IMR-90 (cell line): ENCODE results near the gene PET100. TPM values are rescaled to one million over a fixed set of nuclear protein-coding genes. Genes with fewer than 3 reads are reported as not detected.

ENCODE experiments used
- ATAC-seq: fragments of 200-7000 bp; cut with Tn5 transposase; 2 replicates; pipeline ENCODE4 v1.9.1; 2020; ENCODE audit warnings: low read depth, mild to moderate bottlenecking, moderate library complexity
- BruUV-seq: library from RNA; stranded (reverse); fragments of 400-500 nt; replicated peaks from 2 replicates; lab custom pipeline; 2021; lab: Mats Ljungman, UMichigan
- CTCF ChIA-PET: fragments of 300-600 bp; formaldehyde crosslinking; extraction: SDS; loops from one replicate; lab custom pipeline; 2021; ENCODE audit warnings: antibody characterized with exemption; lab: Yijun Ruan, JAX
- POLR2A ChIA-PET: fragments of 300-600 bp; sonication (Branson Sonifier 250); formaldehyde crosslinking; loops from one replicate; lab custom pipeline; 2022; ENCODE audit warnings: antibody characterized with exemption; ENCODE audit not compliant: unreplicated experiment; lab: Charles Lee
- DNase-seq: peaks from one replicate; pipeline ENCODE4 v3.0.0; 2013
- H2AFZ ChIP-seq: replicated peaks from 2 replicates; pipeline ENCODE3; 2013; ENCODE audit warnings: low read length, mild to moderate bottlenecking; ENCODE audit not compliant: poor library complexity
- H2AK5ac ChIP-seq: 2 replicates; pipeline ENCODE4 v1.6.1; 2013; ENCODE audit warnings: low read depth, low read length, inconsistent platforms
- H2AK9ac ChIP-seq: replicated peaks from 2 replicates; pipeline ENCODE3; 2013; ENCODE audit warnings: mild to moderate bottlenecking, low read depth, low read length, moderate library complexity; ENCODE audit not compliant: poor library complexity
- H2BK120ac ChIP-seq: 2 replicates; pipeline ENCODE4 v1.6.1; 2013; ENCODE audit warnings: low read depth, low read length, inconsistent platforms
- H2BK15ac ChIP-seq: 3 replicates; pipeline ENCODE4 v1.6.1; 2013; ENCODE audit warnings: low read depth, low read length, inconsistent platforms
- H2BK20ac ChIP-seq: 2 replicates; pipeline ENCODE4 v1.6.1; 2013; ENCODE audit warnings: low read depth, mild to moderate bottlenecking, inconsistent platforms, low read length, moderate library complexity
- H2BK5ac ChIP-seq: 2 replicates; pipeline ENCODE4 v1.6.1; 2013; ENCODE audit warnings: mild to moderate bottlenecking, low read depth, low read length, inconsistent platforms; ENCODE audit not compliant: poor library complexity, severe bottlenecking
- H3K14ac ChIP-seq: replicated peaks from 2 replicates; pipeline ENCODE4 v1.6.1; 2013; ENCODE audit warnings: low read depth, low read length, inconsistent platforms
- H3K18ac ChIP-seq: 2 replicates; pipeline ENCODE4 v1.6.1; 2013; ENCODE audit warnings: low read depth, low read length, control low read depth
- H3K23ac ChIP-seq: 2 replicates; pipeline ENCODE4 v1.6.1; 2013; ENCODE audit warnings: low read depth, low read length, inconsistent platforms
- H3K27ac ChIP-seq: 2 replicates; pipeline ENCODE4 v1.5.1; 2013; ENCODE audit warnings: mild to moderate bottlenecking, control low read depth, low read length; ENCODE audit not compliant: insufficient read depth
- H3K27me3 ChIP-seq: 2 replicates; pipeline ENCODE4 v1.6.1; 2013; ENCODE audit warnings: low read length; ENCODE audit not compliant: control insufficient read depth, insufficient read depth
- H3K36me3 ChIP-seq: 2 replicates; pipeline ENCODE4 v1.6.1; 2013; ENCODE audit warnings: low read length, mixed read lengths; ENCODE audit not compliant: control insufficient read depth, insufficient read depth
- H3K4ac ChIP-seq: 2 replicates; pipeline ENCODE4 v1.6.1; 2013; ENCODE audit warnings: low read depth, low read length, inconsistent platforms
- H3K4me1 ChIP-seq: 2 replicates; pipeline ENCODE4 v1.6.1; 2013; ENCODE audit warnings: low read length, mixed read lengths; ENCODE audit not compliant: control insufficient read depth, insufficient read depth
- H3K4me2 ChIP-seq: 2 replicates; pipeline ENCODE4 v1.6.1; 2013; ENCODE audit warnings: low read depth, mild to moderate bottlenecking, control low read depth, low read length, moderate library complexity
- H3K4me3 ChIP-seq: 2 replicates; pipeline ENCODE4 v1.5.1; 2013; ENCODE audit warnings: low read depth, mild to moderate bottlenecking, control low read depth, low read length, moderate library complexity; ENCODE audit not compliant: insufficient read depth
- H3K56ac ChIP-seq: 2 replicates; pipeline ENCODE4 v1.6.1; 2013; ENCODE audit warnings: low read length, inconsistent platforms; ENCODE audit not compliant: insufficient read depth; ENCODE audit errors: extremely low read depth
- H3K79me1 ChIP-seq, 2 experiments: 2 replicates each; pipeline ENCODE4 v1.6.1; 2013; ENCODE audit warnings: low read length in 2 of 2, inconsistent platforms in 1 of 2, low read depth in 1 of 2
- H3K9ac ChIP-seq: 2 replicates; pipeline ENCODE4 v1.6.1; 2013; ENCODE audit warnings: low read depth, low read length, control low read depth
- H3K9me1 ChIP-seq: 2 replicates; pipeline ENCODE4 v1.6.1; 2013; ENCODE audit warnings: low read length, inconsistent platforms; ENCODE audit not compliant: insufficient read depth
- H3K9me3 ChIP-seq: 2 replicates; pipeline ENCODE4 v1.6.1; 2013; ENCODE audit warnings: low read length; ENCODE audit not compliant: control insufficient read depth, insufficient read depth
- H4K20me1 ChIP-seq: 2 replicates; pipeline ENCODE4 v1.6.1; 2013; ENCODE audit warnings: low read length, inconsistent platforms; ENCODE audit not compliant: insufficient read depth
- H4K5ac ChIP-seq: 2 replicates; pipeline ENCODE4 v1.6.1; 2013; ENCODE audit warnings: mild to moderate bottlenecking, low read depth, low read length, control low read depth
- H4K8ac ChIP-seq, 2 experiments: 2 replicates each; pipeline ENCODE4 v1.6.1; 2013; ENCODE audit warnings: low read depth in 2 of 2, low read length in 2 of 2, control low read depth in 1 of 2, inconsistent platforms in 1 of 2
- H4K91ac ChIP-seq: 2 replicates; pipeline ENCODE4 v1.6.1; 2013; ENCODE audit warnings: low read depth, low read length, inconsistent platforms; ENCODE audit not compliant: insufficient read depth
- BHLHE40 ChIP-seq: fragments of 150-350 bp; IDR thresholded peaks from 2 replicates; pipeline ENCODE4 v1.6.1; 2016; ENCODE audit warnings: mild to moderate bottlenecking, low read depth, low read length
- CEBPB ChIP-seq: IDR thresholded peaks from 2 replicates; pipeline ENCODE4 v1.6.1; 2012; ENCODE audit warnings: low read depth, low read length, improper control_type of control experiment
- CHD1 ChIP-seq: IDR thresholded peaks from 2 replicates; pipeline ENCODE4 v1.6.1; 2012; ENCODE audit warnings: low read depth, low read length, improper control_type of control experiment
- CTCF ChIP-seq: conservative IDR thresholded peaks from 2 replicates; pipeline ENCODE4 v1.5.1; 2012; ENCODE audit warnings: mild to moderate bottlenecking, low read depth, low read length, improper control_type of control experiment
- ELK1 ChIP-seq: fragments of 150-350 bp; IDR thresholded peaks from 2 replicates; pipeline ENCODE4 v1.6.1; 2016; ENCODE audit warnings: low read depth, mild to moderate bottlenecking, low read length, moderate library complexity, borderline replicate concordance
- FOS ChIP-seq: fragments of 150-350 bp; IDR thresholded peaks from 2 replicates; pipeline ENCODE4 v1.6.1; 2016; ENCODE audit warnings: low read depth, low read length
- MAFK ChIP-seq: IDR thresholded peaks from 2 replicates; pipeline ENCODE4 v1.6.1; 2012; ENCODE audit warnings: low read depth, low read length, improper control_type of control experiment
- MAZ ChIP-seq: IDR thresholded peaks from 2 replicates; pipeline ENCODE4 v1.6.1; 2012; ENCODE audit warnings: low read depth, mild to moderate bottlenecking, low read length, improper control_type of control experiment, moderate library complexity, borderline replicate concordance
- MXI1 ChIP-seq: IDR thresholded peaks from 2 replicates; pipeline ENCODE4 v1.6.1; 2012; ENCODE audit warnings: low read depth, mild to moderate bottlenecking, low read length, moderate library complexity, borderline replicate concordance
- NFE2L2 ChIP-seq: fragments of 150-350 bp; IDR thresholded peaks from 2 replicates; pipeline ENCODE4 v1.6.1; 2016; ENCODE audit warnings: low read depth, mild to moderate bottlenecking, low read length
- POLR2A ChIP-seq: IDR thresholded peaks from 2 replicates; pipeline ENCODE4 v1.6.1; 2012; ENCODE audit warnings: mild to moderate bottlenecking, low read depth, low read length
- RAD21 ChIP-seq: IDR thresholded peaks from 2 replicates; pipeline ENCODE4 v1.6.1; 2012; ENCODE audit warnings: low read length, improper control_type of control experiment
- RCOR1 ChIP-seq: IDR thresholded peaks from 2 replicates; pipeline ENCODE4 v1.6.1; 2012; ENCODE audit warnings: mild to moderate bottlenecking, low read length, improper control_type of control experiment; ENCODE audit not compliant: insufficient replicate concordance
- RFX5 ChIP-seq: IDR thresholded peaks from 2 replicates; pipeline ENCODE4 v1.8.0; 2012; ENCODE audit warnings: low read depth, mild to moderate bottlenecking, low read length, moderate library complexity
- SMC3 ChIP-seq: fragments of 150-350 bp; IDR thresholded peaks from 2 replicates; pipeline ENCODE4 v1.6.1; 2016; ENCODE audit warnings: low read depth, mild to moderate bottlenecking, antibody characterized with exemption, low read length, moderate library complexity
- USF2 ChIP-seq: fragments of 150-350 bp; IDR thresholded peaks from 2 replicates; pipeline ENCODE4 v1.6.1; 2017; ENCODE audit warnings: mild to moderate bottlenecking, antibody characterized with exemption, low read length, low read depth
- WGBS, 2 experiments: methylation state at CpG; one replicate each; pipeline versions ENCODE4 v1.1.5 to v1.1.7; 2013; ENCODE audit warnings: missing lambda C conversion rate in 2 of 2; ENCODE audit not compliant: insufficient read length in 1 of 2; ENCODE audit errors: extremely low coverage in 2 of 2; 5-methylcytosine and 5-hydroxymethylcytosine counted together
- dilution Hi-C: fragments of 300-500 bp; cut with HindIII; formaldehyde crosslinking; loops from one replicate; pipeline ENCODE4 v1.14.3; 2018; ENCODE audit warnings: low sequenced_read_pairs; ENCODE audit not compliant: unreplicated experiment
- in situ Hi-C: fragments of 300-500 bp; cut with MboI; formaldehyde crosslinking; loops from 3 replicates; pipeline ENCODE4 v1.14.3; 2019; ENCODE audit warnings: low sequenced_read_pairs, inconsistent platforms, mixed read lengths
- intact Hi-C: fragments of 100-400 bp; cut with micrococcal nuclease; formaldehyde crosslinking; loops from 2 replicates; pipeline ENCODE4 v1.10.0; 2022
- polyA plus RNA-seq, 3 experiments: library from polyadenylated mRNA; depleted of rRNA; stranded (reverse); fragments of >200 nt; gene quantifications; 2 replicates each; pipeline ENCODE4 v1.2.3, GENCODE V29; 2012; ENCODE audit warnings: low replicate concordance in 1 of 3
- total RNA-seq: library from RNA; depleted of rRNA; stranded (reverse); fragments of >200 nt; gene quantifications from 2 replicates; pipeline ENCODE4 v1.2.3, GENCODE V29; 2012

Gene PET100
- total and polyA plus RNA-seq, 2 of the 4 experiments (the other 2 are of a cell fraction), result 1.4 to 31.4 TPM

GRCh38 chr19:7606289-7606688 is 23.3 kb upstream of the PET100 start:
- in situ Hi-C loops, result no loop called here
- Histone ChIP-seq H3K18ac (no peak overlapping the region), H2AFZ (no peak overlapping the region), H3K4me1 (no peaks in the 10 kb centered on the region), H3K4me2 (no peak overlapping the region), H3K27ac (no peak overlapping the region), H2BK120ac (no peak overlapping the region), H2BK20ac (no peak overlapping the region), H3K56ac (no peak overlapping the region), H3K23ac (no peak overlapping the region), H3K9me3 (no peaks in the 10 kb centered on the region), H2AK5ac (no peak overlapping the region), H3K14ac (no peak overlapping the region), H3K79me1 (no peaks in the 10 kb centered on the region), H4K91ac (no peak overlapping the region), H2BK15ac (no peak overlapping the region), H2AK9ac (no peak overlapping the region), H3K9me1 (no peaks in the 10 kb centered on the region), H3K9ac (no peak overlapping the region), H4K5ac (no peak overlapping the region), H3K27me3 (peaks cover 4% of the 10 kb centered on the region; the same call in 1 of the 2 replicates), H3K4me3 (no peak overlapping the region), H4K20me1 (no peaks in the 10 kb centered on the region), H3K4ac (no peak overlapping the region), H3K36me3 (no peaks in the 10 kb centered on the region), H2BK5ac (no peak overlapping the region), H4K8ac (no peak overlapping the region)
- intact Hi-C loops, result no loop called here
- BruUV-seq, result no TSS peak
- CTCF ChIA-PET, result no interaction called here
- TF ChIP-seq ELK1, result no peak
- TF ChIP-seq RAD21, result no peak
- TF ChIP-seq FOS, result no peak
- TF ChIP-seq SMC3, result no peak
- TF ChIP-seq NFE2L2, result no peak
- no peak for TF ChIP-seq MAZ
- no peak for TF ChIP-seq MAFK
- no peak for TF ChIP-seq CHD1
- no peak for TF ChIP-seq POLR2A
- no peak for TF ChIP-seq CEBPB
- no peak for TF ChIP-seq USF2
- no peak for TF ChIP-seq RFX5
- no peak for TF ChIP-seq RCOR1
- no peak for TF ChIP-seq MXI1
- TF ChIP-seq CTCF, result no peak
- TF ChIP-seq BHLHE40, result no peak
- no peak for ATAC-seq
- DNase-seq, result no peak
- POLR2A ChIA-PET, result no interaction called here
- dilution Hi-C loops, result no loop called here
- 73% methylated on average over 3 of the region's 17 CpGs; no CpG with 5 or more reads in 1 of the 2 experiments for WGBS, 2 experiments
